Mucosa of descending colon (tissue), 3 donors: ENCODE results near the gene PRKCE. TPM values are rescaled to one million over a fixed set of nuclear protein-coding genes. Genes with fewer than 3 reads are reported as not detected.

ENCODE experiments used
- ATAC-seq: fragments of 200-7000 bp; cut with Tn5 transposase; one replicate; pipeline ENCODE4 v1.9.1; 2020; ENCODE audit warnings: mild to moderate bottlenecking, moderate library complexity
- DNase-seq, 3 donors: peaks; one replicate each; pipeline ENCODE4 v3.0.0-alpha.2; 2020
- H3K36me3 ChIP-seq: fragments of 200-600 bp; one replicate; pipeline ENCODE4 v1.8.0; 2021; ENCODE audit warnings: low read depth, mild to moderate bottlenecking
- H3K4me1 ChIP-seq: fragments of 200-600 bp; one replicate; pipeline ENCODE4 v1.8.0; 2021; ENCODE audit warnings: low read depth, mild to moderate bottlenecking
- H3K4me3 ChIP-seq: fragments of 200-600 bp; one replicate; pipeline ENCODE4 v1.8.0; 2021; ENCODE audit warnings: mild to moderate bottlenecking
- H3K9me3 ChIP-seq: fragments of 200-600 bp; one replicate; pipeline ENCODE4 v1.8.0; 2021; ENCODE audit warnings: mild to moderate bottlenecking
- intact Hi-C, 2 donors: fragments of 100-400 bp; cut with DNase I in 1 of 2; cut with micrococcal nuclease in 1 of 2; formaldehyde crosslinking; loops; one replicate each; pipeline versions ENCODE4 v1.11.0 to v1.11.1; 2022; cut with DNase I, micrococcal nuclease
- total RNA-seq, 3 donors: library from RNA; stranded (reverse); fragmentation: NEBNext Ultra II Directional in 2 of 3; extraction: Animal tissue kit (Norgen Biotek cat#: 25700) in 2 of 3; gene quantifications; one replicate each; pipeline versions ENCODE4 v1.2.1 to v1.2.4, GENCODE V29; 2021 to 2023
- TF ChIP-seq, protein P1 (sequence below): fragments of 200-600 bp; IDR thresholded peaks from one replicate; pipeline ENCODE4 v1.8.0; 2022; ENCODE audit warnings: antibody characterized with exemption, mild to moderate bottlenecking
- donor health status: DM: no; HTN: no; CAD: no; lungs with moderate emphysema.
- donor health status: DM: no; HTN: no; CAD: no.
- donor health status: DM: no; HTN: yes; CAD: no.

The PRKCE gene
- total RNA-seq, 3 donors from 2014 or later: 24.5 to 52.0 (median 32.7) TPM

DNA sequence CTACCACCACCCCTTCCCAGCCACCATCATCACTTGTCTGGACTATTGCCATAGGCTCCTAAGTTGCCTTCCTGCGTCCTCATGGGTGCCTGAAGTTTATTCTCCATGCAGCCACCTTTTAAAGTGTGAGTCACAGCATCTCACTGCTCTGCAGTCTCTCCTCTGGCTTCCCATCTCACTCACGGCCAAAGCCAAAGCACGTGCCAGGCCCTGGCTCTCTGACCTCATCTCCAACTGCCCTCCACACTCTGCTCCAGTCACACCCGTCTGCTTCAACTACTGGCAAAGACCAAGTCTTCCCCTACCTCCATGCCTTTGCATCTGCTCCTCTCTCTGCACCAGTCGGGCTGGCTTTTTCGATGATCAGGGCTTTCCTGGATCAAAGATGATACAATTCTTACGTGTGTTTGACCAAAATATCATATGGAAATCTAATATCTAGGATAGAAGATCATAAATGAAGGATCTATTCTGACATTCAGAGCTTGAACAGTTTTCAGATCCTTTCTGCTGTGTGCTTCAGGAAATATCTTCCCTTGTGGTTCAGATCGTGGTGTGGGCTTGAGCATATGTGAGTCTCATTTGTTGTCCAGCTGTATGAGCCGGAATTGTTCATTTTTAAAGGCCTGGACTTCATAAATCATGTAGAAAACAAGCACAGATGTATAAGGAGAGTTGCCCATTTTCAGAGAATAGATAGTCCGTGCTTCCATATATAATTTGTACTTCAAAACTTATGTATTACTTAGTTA is 175.6 kb downstream of the PRKCE start:
- peak; percentile 57 for ATAC-seq
- DNase-seq: peak in 1 of 3 donors; percentile 58
- intact Hi-C loops: no loop called here
- no peaks in the 10 kb centered on the region for H3K36me3 ChIP-seq
- TF ChIP-seq, protein P1, sequence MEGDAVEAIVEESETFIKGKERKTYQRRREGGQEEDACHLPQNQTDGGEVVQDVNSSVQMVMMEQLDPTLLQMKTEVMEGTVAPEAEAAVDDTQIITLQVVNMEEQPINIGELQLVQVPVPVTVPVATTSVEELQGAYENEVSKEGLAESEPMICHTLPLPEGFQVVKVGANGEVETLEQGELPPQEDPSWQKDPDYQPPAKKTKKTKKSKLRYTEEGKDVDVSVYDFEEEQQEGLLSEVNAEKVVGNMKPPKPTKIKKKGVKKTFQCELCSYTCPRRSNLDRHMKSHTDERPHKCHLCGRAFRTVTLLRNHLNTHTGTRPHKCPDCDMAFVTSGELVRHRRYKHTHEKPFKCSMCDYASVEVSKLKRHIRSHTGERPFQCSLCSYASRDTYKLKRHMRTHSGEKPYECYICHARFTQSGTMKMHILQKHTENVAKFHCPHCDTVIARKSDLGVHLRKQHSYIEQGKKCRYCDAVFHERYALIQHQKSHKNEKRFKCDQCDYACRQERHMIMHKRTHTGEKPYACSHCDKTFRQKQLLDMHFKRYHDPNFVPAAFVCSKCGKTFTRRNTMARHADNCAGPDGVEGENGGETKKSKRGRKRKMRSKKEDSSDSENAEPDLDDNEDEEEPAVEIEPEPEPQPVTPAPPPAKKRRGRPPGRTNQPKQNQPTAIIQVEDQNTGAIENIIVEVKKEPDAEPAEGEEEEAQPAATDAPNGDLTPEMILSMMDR: no peak
- no peaks in the 10 kb centered on the region for H3K4me1 ChIP-seq
- peaks cover 13% of the 10 kb centered on the region for H3K9me3 ChIP-seq
- no peak overlapping the region for H3K4me3 ChIP-seq

DNA sequence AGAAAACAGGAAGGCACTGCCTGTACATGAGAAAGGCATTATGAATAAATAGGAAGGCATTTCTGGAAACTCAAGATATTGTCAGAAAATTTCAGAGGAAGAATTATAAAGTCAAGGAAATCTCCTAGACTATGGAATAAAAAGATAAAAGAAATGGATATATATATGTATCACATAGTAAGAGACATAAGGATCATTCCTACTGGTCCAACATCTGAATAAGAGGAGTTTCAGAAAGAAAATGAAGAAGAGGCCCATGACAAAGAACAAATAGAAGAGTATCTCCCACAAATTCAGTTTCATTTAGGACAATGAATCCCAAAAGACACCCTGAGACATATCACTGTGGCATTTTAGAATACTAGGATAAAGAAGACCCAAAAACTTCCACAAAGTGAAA is 178.8 kb downstream of the PRKCE start:
- Histone ChIP-seq H3K36me3 (no peaks in the 10 kb centered on the region), H3K4me1 (no peaks in the 10 kb centered on the region), H3K4me3 (no peak overlapping the region), H3K9me3 (peaks cover 13% of the 10 kb centered on the region)
- TF ChIP-seq, protein P1: no peak
- DNase-seq (no peak), ATAC-seq (no peak)
- intact Hi-C loops: no loop called here

DNA sequence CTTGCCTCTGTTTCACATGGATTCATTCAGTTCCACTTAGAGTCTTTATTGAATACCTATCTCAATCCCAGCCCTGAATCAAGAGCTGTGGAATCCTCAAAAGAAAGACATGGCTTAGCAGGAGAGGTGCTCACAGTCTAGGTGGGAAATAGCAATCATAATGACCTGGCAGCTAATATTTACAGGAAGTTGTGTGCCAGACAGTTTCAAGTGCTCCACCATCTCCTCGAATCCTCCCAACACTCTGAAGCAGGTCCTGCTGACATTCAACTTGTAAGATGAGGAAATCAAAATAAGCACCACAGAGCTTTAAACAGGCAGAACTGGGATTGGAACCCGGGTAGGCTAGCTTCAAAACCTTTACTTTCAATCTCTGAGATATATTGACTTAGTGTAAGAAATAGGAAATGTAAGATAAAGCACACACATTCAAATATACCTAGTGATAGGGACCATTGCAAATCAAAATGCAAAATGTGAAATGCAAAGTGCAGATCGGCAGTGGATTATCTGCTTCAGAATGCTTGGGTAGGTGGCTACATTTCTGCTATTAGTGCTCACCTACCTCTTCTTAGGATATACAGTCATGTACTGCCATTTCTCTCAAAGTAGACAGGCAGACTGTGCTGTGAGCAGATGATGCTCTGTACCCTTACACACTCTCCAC is 182.0 kb downstream of the PRKCE start:
- Histone ChIP-seq H3K4me1 (no peaks in the 10 kb centered on the region), H3K36me3 (no peaks in the 10 kb centered on the region), H3K9me3 (peaks cover 13% of the 10 kb centered on the region), H3K4me3 (no peak overlapping the region)
- DNase-seq (no peak), ATAC-seq (no peak)
- TF ChIP-seq, protein P1: no peak
- intact Hi-C loops: no loop called here

DNA sequence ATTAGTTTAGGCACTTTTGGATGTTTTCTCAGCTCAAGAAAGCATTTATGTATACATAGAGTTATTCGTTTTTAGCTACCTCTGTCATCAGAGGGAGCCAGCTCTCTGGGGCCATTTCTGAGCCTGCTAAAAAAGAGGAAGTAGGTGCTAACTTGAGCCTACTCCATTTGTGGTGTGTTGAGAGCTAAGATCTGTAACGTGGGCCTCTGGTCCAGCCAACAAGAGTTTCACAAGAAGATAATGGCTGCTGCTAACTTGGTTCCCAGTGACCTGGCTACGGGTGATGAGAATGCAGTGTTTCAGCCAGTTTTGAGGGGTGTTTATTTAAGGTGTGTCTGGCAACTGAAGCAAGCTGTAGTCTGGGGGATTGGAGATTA is 182.5 kb downstream of the PRKCE start:
- intact Hi-C loops: no loop called here
- ATAC-seq (peak; percentile 39), DNase-seq (no peak)
- H3K36me3 ChIP-seq: no peaks in the 10 kb centered on the region
- no peak overlapping the region for H3K4me3 ChIP-seq
- H3K9me3 ChIP-seq: peaks cover 13% of the 10 kb centered on the region
- no peaks in the 10 kb centered on the region for H3K4me1 ChIP-seq
- TF ChIP-seq, protein P1: no peak

DNA sequence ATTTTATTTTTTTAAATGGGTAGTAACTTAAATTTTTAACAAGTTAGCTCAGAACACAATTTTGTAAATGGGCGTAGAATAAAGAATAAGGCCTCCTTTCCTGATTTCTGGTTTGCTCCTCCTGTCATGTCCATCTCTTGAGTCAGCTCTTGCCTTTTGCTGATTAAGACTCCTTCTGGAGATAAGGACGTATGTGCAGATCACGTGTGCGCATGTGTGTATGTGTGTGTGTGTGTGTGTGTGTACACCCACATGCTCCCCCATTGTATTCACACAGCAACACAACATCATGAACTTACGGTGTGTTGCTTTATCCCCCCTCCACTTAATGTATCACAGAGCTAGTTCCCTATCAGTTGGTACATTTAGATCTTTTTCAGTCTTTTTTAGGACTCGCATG is 182.9 kb downstream of the PRKCE start:
- ATAC-seq (no peak), DNase-seq (no peak)
- TF ChIP-seq, protein P1: no peak
- H3K4me1 ChIP-seq: no peaks in the 10 kb centered on the region
- H3K36me3 ChIP-seq: no peaks in the 10 kb centered on the region
- H3K9me3 ChIP-seq: peaks cover 13% of the 10 kb centered on the region
- H3K4me3 ChIP-seq: no peak overlapping the region
- intact Hi-C loops: no loop called here
